Superior temporal gyrus (tissue), 1 donor: ENCODE results near the gene OPA3.

Experiments
- DNase-seq: peaks from one replicate; pipeline ENCODE4 v3.0.0-alpha.2; 2016; ENCODE audit errors: extremely low spot score

OPA3 gene

DNA sequence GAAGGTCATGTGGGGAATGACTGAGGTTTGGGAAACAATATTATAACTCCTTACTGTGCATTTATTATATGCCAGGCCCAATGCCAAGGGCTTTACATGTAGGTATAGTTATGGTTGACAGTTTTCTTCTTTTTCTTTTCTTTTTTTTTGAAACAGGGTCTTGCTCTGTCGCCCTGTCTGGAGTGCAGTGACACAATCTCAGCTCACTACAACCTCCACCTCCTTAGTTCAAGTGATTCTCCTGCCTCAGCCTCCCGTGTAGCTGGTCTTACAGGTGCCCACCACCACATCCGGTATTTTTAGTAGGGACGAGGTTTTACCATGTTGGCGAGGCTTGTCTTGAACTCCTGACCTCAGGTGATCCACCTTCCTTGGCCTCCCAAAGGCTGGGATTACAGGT lies 101.6 kb downstream of the OPA3 start:
- no peak for DNase-seq

- peak; percentile 96 for DNase-seq
Measured at GRCh38 chr19:45478454-45479238, 106.0 kb downstream of the OPA3 start.

- no peak for DNase-seq
Measured at GRCh38 chr19:45477713-45478453, 106.7 kb downstream of the OPA3 start.
